Measurements from ENCODE around the gene LELP1.
"Not testable (repeated sequence)": the region's sequence is repeated elsewhere in the genome, so short reads cannot be mapped to it uniquely, and the experiment has no call there.

Gene LELP1

DNA sequence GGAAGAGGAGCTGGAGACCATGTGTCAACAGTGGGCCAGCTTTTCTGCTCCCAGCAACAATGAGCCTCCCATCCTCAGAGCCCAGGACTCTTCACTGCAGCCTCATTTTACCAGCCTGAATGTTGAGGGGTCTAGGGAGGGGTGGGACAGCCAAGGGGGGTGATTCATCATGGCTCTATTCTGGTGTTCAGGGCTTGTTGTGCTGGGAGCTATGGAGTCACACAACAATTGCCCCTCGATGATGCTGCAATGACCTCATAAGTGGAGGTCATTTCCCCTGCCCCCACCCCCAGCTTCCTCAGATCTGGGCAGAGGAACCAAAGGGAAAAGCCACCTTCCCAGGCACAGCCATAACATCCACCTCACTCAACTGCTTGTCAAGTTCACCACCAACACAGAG, at the start of gene LELP1:
Gene LELP1, plus strand, starts transcription at position 301 of the 400 bp plus-strand sequence. CDS start 1,278 bp downstream, outside the sequence.
- DNase-seq (ENCODE audit: low read depth in 2 of 2): no peak

DNA sequence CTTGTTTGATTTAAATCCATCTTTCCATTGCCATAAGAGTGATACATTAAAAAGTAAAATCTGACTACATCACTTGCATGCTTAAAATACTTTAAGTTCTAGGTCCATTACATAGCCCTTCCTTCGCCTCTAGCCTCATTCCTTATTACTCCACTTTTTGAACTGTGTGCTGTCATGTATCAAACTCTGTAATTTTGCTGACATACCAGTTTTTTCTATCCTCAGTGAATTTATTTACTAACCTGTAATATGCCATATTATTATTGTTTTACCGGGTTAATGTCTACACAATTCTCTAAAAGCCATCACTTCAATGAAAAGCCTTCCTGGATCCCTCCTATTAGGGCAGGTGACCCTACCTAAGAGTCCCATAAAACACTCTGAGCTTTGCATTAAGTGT, 47.7 kb upstream of the LELP1 start:
- no peak for DNase-seq (ENCODE audit: low read depth in 2 of 2)

DNA sequence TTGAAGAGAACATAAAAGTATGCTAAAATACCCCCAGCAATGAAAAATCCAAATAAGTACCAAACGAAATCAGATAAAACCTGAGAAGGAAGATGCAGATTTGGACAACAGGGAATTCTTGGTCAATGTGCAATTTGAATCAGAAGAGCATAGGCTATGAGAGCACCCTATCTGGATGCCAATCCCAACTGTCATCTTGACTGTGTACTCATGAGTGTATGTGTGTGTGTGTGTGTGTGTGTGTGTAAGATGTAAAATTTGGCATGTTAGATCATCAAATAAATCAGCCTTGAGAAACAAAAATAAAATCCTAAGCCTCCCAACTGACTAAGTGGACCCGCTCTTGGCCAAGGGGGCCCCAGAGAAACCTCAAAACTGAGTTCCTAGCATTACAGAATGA, 34.5 kb upstream of the LELP1 start:
- DNase-seq (ENCODE audit: low read depth in 2 of 2): no peak

- no peak for DNase-seq (ENCODE audit: low read depth in 2 of 2)
Observed at GRCh38 chr1:153174624-153175023, 28.6 kb upstream of the LELP1 start.

- no peak for DNase-seq (ENCODE audit: low read depth in 2 of 2)
Observed at GRCh38 chr1:153178922-153179321, 24.3 kb upstream of the LELP1 start.

DNA sequence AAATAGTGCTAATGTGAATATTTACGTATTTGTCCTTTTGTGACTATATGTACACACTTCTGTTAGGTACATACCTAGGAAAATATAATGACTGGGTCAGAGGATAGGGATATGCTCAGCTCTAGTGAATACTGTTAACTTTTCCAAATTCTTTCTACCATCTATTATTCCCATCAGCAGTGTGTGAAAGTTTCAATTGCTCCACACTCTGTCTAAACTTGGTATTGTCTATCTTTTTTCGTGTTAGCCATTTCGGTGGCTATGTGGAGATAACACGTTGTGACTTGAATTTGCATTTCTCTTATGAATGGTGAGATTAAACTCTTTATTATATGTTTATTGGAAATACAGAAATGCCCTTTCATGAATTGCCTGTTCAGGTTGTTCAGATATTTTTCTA, 22.7 kb upstream of the LELP1 start:
- DNase-seq (ENCODE audit: low read depth in 2 of 2): no peak

DNA sequence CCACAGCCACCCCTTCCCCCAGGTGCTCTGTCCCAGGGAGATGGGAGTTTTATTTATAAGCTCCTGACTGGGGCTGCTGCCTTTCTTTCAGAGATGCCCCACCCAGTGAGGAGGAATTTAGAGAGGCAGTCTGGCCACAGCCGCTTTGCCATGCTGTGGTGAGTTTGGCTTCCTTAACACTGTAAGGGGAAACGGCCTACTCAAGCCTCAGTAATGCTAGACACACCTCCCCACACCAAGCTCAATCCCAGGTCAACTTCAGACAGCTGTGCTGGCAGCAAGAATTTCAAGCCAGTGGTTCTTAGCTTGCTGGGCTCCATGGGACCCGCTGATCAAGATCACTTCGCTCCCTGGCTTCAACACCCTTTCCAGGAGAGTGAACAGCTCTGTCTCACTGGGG, 14.9 kb upstream of the LELP1 start:
- not testable (repeated sequence) for DNase-seq (ENCODE audit: low read depth in 2 of 2)

- no peak for DNase-seq (ENCODE audit: low read depth in 2 of 2)
Observed at GRCh38 chr1:153190373-153190772, 12.9 kb upstream of the LELP1 start.

- DNase-seq (ENCODE audit: low read depth in 2 of 2): no peak
Observed at GRCh38 chr1:153192697-153193096, 10.5 kb upstream of the LELP1 start.

- no peak for DNase-seq (ENCODE audit: low read depth in 2 of 2)
Observed at GRCh38 chr1:153194331-153195050, 8.7 kb upstream of the LELP1 start.

- no peak for DNase-seq (ENCODE audit: low read depth in 2 of 2)
Observed at GRCh38 chr1:153195216-153195615, 8.0 kb upstream of the LELP1 start.

- DNase-seq (ENCODE audit: low read depth in 2 of 2): no peak
Observed at GRCh38 chr1:153202006-153202405, 1.2 kb upstream of the LELP1 start.

DNA sequence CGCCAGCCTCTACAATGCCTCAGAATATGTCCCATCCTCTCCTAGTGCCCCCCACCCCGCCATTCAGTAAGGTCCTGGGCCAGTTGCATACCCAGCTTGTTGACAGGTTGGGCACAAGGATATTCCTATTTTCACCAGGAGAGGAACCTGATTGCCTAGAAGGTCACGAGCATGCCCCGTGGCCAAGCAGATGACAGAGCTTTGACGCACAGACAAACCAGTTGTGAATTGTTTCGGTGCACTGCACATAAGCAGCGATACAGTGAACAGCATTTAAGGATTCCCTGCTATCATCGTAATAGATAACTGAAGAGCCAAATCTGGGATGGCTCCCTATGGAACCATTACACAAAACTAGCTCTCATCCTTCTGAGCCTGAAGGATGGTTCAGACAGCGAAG, 3.4 kb downstream of the LELP1 start:
- no peak for DNase-seq (ENCODE audit: low read depth in 2 of 2)

DNA sequence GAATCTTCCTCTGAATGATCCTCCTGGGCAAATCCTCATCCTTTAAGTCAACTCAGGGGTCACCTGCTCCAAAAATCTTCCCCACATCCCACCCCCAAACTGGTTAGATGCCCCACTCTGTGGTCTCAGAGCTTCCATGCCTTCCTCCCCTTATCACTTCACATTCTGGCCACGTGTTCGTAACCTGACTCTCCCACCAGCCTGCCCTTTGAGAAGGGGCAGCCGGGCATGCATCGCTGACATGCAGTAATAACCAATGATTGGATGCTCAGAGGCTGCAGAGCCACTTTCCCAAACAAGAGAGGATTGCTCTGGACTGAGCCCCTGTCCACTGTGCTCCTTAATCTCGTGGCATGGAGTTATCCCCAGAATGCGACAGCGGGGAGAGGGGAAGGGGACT, 7.0 kb downstream of the LELP1 start:
- no peak for DNase-seq (ENCODE audit: low read depth in 2 of 2)

GRCh38 chr1:153212201-153212600, 9.0 kb downstream of the LELP1 start:
- no peak for DNase-seq (ENCODE audit: low read depth in 2 of 2)

DNA sequence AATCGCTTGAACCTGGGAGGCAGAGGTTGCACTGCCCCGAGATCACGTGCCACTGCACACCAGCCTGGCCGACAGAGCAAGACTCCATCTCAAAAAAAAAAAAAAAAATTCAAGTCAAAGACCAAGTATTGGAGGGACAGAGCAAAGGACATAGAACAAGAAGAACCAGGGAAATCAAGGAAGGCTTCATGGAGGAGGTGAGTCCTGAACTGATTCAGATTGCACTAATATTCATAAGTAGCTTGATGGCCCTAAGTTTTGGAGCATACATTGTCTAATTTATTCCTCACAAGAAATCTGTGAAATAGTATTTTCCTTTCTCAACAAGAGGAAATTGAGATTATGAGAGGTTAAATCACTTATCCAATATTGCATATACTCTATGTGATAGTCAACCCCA, 10.3 kb downstream of the LELP1 start:
- no peak for DNase-seq (ENCODE audit: low read depth in 2 of 2)

DNA sequence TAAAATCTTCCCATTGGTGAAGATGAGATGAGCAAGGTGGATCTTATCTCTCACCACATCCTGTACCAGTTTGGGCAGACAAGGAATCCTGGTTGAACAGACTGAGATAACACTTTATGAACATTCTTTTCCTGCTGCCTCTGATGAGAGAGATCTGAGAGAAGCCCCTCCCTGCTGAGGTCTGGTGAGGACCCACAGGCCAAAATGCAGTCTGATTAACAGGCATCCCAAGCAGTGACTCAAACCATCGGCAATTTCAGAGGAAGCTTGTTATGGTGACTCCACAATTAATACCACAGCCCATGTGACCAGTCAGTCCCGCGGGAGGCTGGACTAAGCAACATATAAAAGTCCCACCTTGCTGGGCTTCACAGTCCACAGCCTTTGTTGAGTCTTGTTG, 14.0 kb downstream of the LELP1 start, which contains the start of gene PRR9:
Gene PRR9, plus strand, starts transcription at position 373 of the 400 bp plus-strand sequence. CDS start 561 bp downstream, outside the sequence.
- no peak for DNase-seq (ENCODE audit: low read depth in 2 of 2)

DNA sequence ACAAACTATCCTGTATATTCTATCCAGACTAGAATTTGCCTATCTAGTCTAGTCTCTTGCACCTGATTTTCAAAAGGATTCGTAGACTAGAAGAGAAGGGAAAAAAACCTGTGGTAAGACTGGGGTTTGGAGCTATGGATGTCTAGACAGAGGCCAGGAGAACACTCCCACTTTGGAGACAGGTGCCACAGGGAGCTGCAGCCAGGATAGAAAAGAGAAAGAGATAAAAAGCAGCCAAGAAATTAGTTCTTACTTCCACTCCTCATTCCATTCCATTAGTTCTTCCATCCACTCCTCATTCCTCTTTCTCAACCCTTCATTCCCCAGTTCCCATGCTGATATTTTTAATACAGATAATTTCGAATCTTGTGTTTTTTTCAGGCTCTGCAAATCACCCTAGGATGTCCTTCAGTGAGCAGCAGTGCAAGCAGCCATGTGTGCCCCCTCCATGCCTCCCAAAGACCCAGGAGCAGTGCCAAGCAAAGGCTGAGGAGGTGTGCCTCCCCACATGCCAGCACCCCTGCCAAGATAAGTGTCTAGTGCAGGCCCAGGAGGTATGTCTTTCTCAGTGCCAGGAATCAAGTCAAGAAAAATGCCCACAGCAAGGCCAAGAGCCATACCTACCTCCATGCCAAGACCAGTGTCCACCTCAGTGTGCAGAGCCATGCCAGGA, 14.7 kb downstream of the LELP1 start:
- DNase-seq (ENCODE audit: low read depth in 2 of 2): no peak

DNA sequence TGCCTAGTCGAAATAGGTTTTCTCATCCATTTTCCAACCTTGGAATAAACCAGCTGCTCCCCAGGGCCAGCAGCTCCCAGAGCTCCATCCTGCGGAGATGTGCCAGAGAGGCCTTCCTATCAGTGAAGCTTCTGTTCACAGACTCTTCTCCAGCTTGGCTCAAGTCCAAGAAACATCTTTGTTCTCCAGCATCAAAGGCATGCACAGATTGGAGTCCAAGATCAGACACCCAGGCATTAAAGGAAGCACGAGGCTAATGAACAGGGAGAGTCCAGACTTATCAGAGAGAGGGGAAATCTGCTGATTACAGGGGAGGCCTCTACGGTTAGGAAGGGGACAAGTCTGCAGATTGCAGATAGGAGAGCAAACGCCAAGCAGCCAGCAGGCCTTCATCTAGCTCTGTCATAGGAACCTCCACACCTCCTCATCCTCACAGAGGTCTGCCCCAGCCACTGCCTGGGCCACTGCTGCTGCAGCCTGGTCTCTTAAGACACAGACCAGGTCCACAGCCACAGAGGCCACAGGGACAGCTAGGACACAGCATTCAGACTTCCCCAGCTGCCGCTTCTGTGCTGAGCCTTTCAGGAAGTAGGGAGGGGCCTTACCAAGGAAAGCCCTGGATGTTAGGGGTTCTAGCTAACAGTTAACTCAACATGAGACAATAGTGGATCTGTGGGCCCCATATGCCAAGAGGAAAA, 17.5 kb downstream of the LELP1 start:
- no peak for DNase-seq (ENCODE audit: low read depth in 2 of 2)

GRCh38 chr1:153223040-153223891, 20.0 kb downstream of the LELP1 start:
- DNase-seq (ENCODE audit: low read depth in 2 of 2): peak in 1 of 2 donors; percentile 5

GRCh38 chr1:153227810-153228209, 24.6 kb downstream of the LELP1 start:
- no peak for DNase-seq (ENCODE audit: low read depth in 2 of 2)

- DNase-seq (ENCODE audit: low read depth in 2 of 2): no peak
Observed at GRCh38 chr1:153228491-153228890, 25.3 kb downstream of the LELP1 start.

Data from stimulated activated CD8-positive, alpha-beta memory T cell treated with anti-CD3 and anti-CD28 coated beads, Interleukin-7, amount 100 ng/mL, for 1 hour (primary cell).